Ishikawa (cell line): Measurements from ENCODE around the gene NT5M.

Experiments used
- CEBPB ChIP-seq: IDR thresholded peaks from 2 replicates; pipeline ENCODE4 v1.6.1; 2012
- CREB1 ChIP-seq: IDR thresholded peaks from 2 replicates; pipeline ENCODE4 v1.6.1; 2012; ENCODE audit warnings: low read depth
- EP300 ChIP-seq: IDR thresholded peaks from 2 replicates; pipeline ENCODE4 v1.6.1; 2012; ENCODE audit warnings: borderline replicate concordance
- RAD21 ChIP-seq: IDR thresholded peaks from 2 replicates; pipeline ENCODE4 v1.6.1; 2012; ENCODE audit warnings: low read depth
- TAF1 ChIP-seq: IDR thresholded peaks from 2 replicates; pipeline ENCODE4 v1.6.1; 2012; ENCODE audit warnings: low read depth, mild to moderate bottlenecking
- TCF12 ChIP-seq: IDR thresholded peaks from 2 replicates; pipeline ENCODE4 v1.6.1; 2012; ENCODE audit warnings: low read depth
- TEAD4 ChIP-seq: IDR thresholded peaks from 2 replicates; pipeline ENCODE4 v1.6.1; 2012
- YY1 ChIP-seq: IDR thresholded peaks from 2 replicates; pipeline ENCODE4 v1.6.1; 2012; ENCODE audit warnings: low read depth
- TF ChIP-seq, protein P1 (sequence below): IDR thresholded peaks from 2 replicates; pipeline ENCODE4 v1.6.1; 2012; ENCODE audit warnings: low read depth, mild to moderate bottlenecking
- TF ChIP-seq, protein P2 (sequence below): IDR thresholded peaks from 2 replicates; pipeline ENCODE4 v1.6.1; 2012
- TF ChIP-seq, protein P3 (sequence below): IDR thresholded peaks from 2 replicates; pipeline ENCODE4 v1.6.1; 2012

DNA sequence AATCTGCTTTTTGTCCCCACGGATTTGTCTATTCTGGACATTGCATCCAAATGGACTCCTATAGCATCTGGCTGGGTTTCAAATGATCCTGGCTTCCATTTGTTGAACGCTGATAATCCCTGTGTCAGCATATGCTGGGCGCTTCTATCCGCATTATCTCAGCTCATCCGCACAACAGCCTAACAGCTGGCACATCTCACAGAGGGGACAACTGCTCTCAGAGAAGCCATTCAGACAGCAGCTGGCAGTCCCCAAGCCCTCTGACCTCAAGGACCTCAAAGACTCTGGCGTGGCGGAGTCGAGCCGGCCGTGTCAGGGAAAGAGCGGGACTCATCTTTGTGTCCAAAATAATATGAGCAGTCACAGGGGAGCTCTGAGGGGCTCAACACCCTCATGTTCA, 82.3 kb downstream of the NT5M start:
- TF ChIP-seq, protein P1, sequence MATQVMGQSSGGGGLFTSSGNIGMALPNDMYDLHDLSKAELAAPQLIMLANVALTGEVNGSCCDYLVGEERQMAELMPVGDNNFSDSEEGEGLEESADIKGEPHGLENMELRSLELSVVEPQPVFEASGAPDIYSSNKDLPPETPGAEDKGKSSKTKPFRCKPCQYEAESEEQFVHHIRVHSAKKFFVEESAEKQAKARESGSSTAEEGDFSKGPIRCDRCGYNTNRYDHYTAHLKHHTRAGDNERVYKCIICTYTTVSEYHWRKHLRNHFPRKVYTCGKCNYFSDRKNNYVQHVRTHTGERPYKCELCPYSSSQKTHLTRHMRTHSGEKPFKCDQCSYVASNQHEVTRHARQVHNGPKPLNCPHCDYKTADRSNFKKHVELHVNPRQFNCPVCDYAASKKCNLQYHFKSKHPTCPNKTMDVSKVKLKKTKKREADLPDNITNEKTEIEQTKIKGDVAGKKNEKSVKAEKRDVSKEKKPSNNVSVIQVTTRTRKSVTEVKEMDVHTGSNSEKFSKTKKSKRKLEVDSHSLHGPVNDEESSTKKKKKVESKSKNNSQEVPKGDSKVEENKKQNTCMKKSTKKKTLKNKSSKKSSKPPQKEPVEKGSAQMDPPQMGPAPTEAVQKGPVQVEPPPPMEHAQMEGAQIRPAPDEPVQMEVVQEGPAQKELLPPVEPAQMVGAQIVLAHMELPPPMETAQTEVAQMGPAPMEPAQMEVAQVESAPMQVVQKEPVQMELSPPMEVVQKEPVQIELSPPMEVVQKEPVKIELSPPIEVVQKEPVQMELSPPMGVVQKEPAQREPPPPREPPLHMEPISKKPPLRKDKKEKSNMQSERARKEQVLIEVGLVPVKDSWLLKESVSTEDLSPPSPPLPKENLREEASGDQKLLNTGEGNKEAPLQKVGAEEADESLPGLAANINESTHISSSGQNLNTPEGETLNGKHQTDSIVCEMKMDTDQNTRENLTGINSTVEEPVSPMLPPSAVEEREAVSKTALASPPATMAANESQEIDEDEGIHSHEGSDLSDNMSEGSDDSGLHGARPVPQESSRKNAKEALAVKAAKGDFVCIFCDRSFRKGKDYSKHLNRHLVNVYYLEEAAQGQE = no peak
- TF ChIP-seq RAD21 (no peak), EP300 (no peak), TAF1 (no peak), TCF12 (no peak), CREB1 (no peak), YY1 (no peak), TEAD4 (no peak), CEBPB (no peak)
- TF ChIP-seq, protein P2, sequence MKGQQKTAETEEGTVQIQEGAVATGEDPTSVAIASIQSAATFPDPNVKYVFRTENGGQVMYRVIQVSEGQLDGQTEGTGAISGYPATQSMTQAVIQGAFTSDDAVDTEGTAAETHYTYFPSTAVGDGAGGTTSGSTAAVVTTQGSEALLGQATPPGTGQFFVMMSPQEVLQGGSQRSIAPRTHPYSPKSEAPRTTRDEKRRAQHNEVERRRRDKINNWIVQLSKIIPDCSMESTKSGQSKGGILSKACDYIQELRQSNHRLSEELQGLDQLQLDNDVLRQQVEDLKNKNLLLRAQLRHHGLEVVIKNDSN = no peak
- TF ChIP-seq, protein P3, sequence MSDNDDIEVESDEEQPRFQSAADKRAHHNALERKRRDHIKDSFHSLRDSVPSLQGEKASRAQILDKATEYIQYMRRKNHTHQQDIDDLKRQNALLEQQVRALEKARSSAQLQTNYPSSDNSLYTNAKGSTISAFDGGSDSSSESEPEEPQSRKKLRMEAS = no peak
